HG03521 (cell line): Measurements from ENCODE around the gene NEK10.
"Not testable (repeated sequence)": the region's sequence is repeated elsewhere in the genome, so short reads cannot be mapped to it uniquely, and the experiment has no call there.

Source experiments
- ATAC-seq: cut with Tn5 transposase; IDR thresholded peaks from one replicate; pipeline ENCODE4 v1.9.1; 2021; ENCODE audit warnings: mild to moderate bottlenecking, moderate library complexity; ENCODE audit not compliant: unreplicated experiment

NEK10 gene

GRCh38 chr3:27354588-27355203, 14.5 kb downstream of the NEK10 start:
- ATAC-seq, result no peak

DNA sequence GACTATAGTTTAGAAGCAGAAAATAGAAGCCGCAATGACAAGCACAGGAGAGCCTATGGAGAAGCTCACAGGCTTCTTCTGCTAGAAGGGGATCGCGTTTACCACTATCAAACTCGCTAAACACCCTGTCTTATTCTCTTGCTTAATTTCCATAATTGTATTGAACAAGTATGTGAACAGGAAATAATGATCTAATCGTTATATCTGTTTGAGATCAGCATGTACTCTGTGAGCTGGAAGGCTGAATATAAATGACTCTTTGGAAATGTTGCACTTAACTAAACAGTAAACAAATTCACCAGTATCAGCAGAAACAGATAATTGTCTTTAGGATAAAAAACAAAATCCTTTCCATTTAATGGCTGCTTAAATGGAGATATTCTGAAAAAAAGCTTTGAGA, 15.0 kb downstream of the NEK10 start:
- ATAC-seq, result no peak

- ATAC-seq, result no peak
Measured at GRCh38 chr3:27353221-27353620, 16.0 kb downstream of the NEK10 start.

DNA sequence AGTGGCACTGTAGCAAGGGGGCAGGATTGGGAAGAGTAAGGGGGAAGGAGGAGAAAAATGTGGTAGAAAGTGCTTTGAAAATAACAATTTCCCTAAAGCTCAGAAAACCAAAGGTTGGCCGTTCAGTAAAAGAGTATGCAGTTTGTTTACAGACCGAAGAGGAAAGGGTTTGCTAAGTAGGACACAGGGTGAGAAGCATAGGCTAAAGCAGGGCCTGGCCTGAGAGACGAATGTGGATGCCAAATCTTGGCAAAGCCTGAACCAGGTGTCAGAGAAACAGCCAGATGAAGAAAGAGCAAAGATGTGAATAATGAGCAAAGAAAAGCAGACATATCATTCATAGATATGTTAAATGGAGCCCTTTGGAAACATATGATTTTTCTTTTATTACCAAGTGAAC, 17.1 kb downstream of the NEK10 start:
- ATAC-seq, result no peak

- ATAC-seq, result peak; percentile 45
Measured at GRCh38 chr3:27349832-27350231, 19.4 kb downstream of the NEK10 start.

DNA sequence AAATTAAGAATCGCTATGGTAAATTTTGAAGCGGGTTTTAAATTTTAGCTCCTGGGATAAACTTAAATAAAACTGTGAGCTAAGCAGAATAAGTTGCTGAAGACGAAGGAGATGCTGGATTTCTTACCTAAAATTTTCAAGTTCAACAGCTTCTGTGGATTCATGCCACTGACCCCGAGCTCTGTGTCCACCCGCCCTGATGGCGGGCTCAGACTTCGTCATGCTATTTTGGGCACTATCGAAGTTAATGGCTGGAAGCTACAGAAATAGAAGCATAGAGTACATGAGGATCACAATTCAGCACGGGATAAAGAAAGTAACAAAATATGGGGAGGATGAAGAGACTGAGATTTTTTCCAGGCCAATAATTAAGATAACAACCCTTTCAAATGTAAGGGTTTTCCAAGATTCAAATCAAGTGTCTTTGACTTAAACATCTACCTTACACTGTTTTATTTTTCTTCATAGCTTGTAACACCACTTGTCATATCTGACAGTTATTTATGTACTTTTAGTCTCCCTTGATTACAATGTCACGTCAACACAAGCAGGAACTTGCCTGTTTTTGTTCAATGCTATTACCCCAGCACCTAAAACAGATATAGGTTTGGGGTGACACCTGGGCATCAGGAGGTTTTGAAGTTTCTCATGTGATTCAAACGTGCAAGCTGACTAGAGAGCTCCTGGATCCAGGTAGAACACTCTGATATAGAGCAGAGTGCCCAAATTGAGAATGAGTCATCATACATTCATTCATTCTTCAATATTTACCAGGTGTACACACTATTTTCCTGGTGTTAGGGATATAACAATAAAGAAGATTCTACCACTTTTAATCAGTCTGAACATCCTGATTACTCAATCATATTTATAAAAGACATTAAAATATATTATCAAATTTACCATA, 23.0 kb downstream of the NEK10 start:
- ATAC-seq, result no peak

- no peak for ATAC-seq
Measured at GRCh38 chr3:27345493-27345892, 23.7 kb downstream of the NEK10 start.

GRCh38 chr3:27345045-27345444, 24.1 kb downstream of the NEK10 start:
- no peak for ATAC-seq

DNA sequence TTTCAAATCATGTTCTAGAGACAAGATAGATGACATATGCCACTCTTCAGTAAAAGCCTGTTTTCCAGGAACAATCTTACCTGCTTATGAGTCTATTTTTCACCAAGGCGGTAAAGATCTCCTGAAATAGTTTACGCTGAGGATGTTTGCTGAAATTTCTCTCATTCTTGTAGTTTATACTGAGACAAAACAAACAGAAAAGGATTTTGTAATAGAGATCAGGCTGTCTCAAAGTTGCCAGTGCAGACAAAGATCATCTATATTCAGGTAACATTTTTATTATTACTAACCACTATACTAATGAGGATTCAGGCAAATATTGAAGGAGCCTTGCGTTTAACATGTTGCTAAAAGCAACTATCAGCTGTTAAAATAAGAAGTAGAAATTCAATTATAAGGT, 25.0 kb downstream of the NEK10 start:
- no peak for ATAC-seq

GRCh38 chr3:27342267-27342666, 26.9 kb downstream of the NEK10 start:
- ATAC-seq, result no peak

DNA sequence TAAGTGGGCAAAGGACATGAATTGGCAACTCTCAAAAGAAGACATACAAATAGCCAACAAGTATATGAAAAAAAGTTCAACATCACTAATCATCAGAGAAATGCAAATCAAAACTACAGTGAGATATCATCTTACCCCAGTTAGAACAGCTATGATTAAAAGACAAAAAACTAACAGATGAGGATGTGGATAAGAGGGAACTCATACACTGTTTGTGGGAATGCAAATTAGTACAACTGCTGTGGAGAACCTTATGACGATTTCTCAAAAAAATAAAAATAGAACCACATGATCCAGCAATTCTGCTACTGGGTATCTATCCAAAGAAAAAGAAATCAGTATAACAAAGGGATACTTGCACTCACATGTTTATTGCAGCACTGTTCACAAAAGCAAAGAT, 28.6 kb downstream of the NEK10 start:
- ATAC-seq, result peak; percentile 78

- no peak for ATAC-seq
Measured at GRCh38 chr3:27335571-27335970, 33.6 kb downstream of the NEK10 start.

DNA sequence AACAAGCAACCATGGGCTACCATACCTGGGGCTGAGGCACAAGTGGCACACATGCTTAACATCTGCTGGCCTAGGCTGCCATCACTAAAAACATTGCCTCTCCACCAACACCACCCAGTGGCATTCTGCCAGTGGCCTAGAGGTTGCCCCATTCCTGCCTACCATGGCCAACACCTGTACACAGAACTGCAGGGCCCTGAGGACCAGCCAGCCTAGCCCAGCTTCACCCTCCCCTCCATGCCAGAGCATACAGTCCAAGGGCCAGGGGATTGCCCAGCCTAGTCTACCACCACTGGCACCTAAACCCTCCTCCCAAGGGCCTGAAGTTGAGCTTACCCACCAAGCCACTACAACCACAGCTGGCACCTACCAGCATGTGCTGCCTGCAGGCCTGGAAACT, 35.3 kb downstream of the NEK10 start:
- ATAC-seq, result no peak

GRCh38 chr3:27328982-27329762, 40.0 kb downstream of the NEK10 start:
- not testable (repeated sequence) for ATAC-seq

- no peak for ATAC-seq
Measured at GRCh38 chr3:27326629-27327545, 42.3 kb downstream of the NEK10 start.

DNA sequence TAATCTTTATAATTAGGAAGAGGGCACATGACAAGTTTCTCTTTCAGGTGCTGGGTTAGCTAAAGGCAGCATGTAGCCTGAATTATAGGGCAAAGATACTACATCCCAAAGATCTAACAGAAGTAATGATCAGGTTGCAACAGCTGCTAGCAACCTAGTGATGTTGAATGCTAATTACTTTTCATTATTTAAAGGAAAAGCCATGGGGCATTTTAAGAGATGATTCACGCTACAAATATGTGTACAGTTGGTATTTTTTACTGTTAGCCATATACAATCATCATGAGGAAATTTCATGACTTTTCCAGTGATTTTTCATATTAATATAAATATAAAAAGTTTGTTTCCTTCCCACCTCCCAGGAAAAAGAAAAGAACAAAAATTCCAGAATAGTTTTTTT, 43.0 kb downstream of the NEK10 start:
- no peak for ATAC-seq

- peak; percentile 41 for ATAC-seq
Measured at GRCh38 chr3:27325419-27325818, 43.8 kb downstream of the NEK10 start.

GRCh38 chr3:27324686-27325085, 44.5 kb downstream of the NEK10 start:
- no peak for ATAC-seq

GRCh38 chr3:27323087-27323570, 46.1 kb downstream of the NEK10 start:
- ATAC-seq, result no peak

GRCh38 chr3:27322634-27323033, 46.5 kb downstream of the NEK10 start:
- no peak for ATAC-seq
